ENCODE data around the gene KCNMA1.

Gene KCNMA1

GRCh38 chr10:77472146-77472545 lies 165.5 kb downstream of the KCNMA1 start:
- Histone ChIP-seq H3K27me3 (ENCODE audit: control insufficient read depth, insufficient read depth, low read length) (no peaks in the 10 kb centered on the region), H3K4me2 (ENCODE audit: low read length) (no peak overlapping the region), H3K4me1 (no peaks in the 10 kb centered on the region), H3K9me3 (ENCODE audit: control insufficient read depth, low read length) (no peaks in the 10 kb centered on the region), H2AFZ (no peak overlapping the region), H3K27ac (no peak overlapping the region), H3K79me2 (no peaks in the 10 kb centered on the region), H3K4me3 (ENCODE audit: low read depth, low read length) (no peak overlapping the region), H3K9ac (no peak overlapping the region), H3K36me3 (ENCODE audit: control insufficient read depth, insufficient read depth, low read length) (no peaks in the 10 kb centered on the region)
- no peak for TF ChIP-seq CTCF (IDR thresholded peaks at IDR 0.05)

- Histone ChIP-seq H3K36me3 (ENCODE audit: control insufficient read depth, insufficient read depth, low read length) (no peaks in the 10 kb centered on the region), H3K27ac (no peak overlapping the region), H3K4me1 (no peaks in the 10 kb centered on the region), H3K9ac (no peak overlapping the region), H3K4me2 (ENCODE audit: low read length) (no peak overlapping the region), H2AFZ (no peak overlapping the region), H3K79me2 (no peaks in the 10 kb centered on the region), H3K9me3 (ENCODE audit: control insufficient read depth, low read length) (no peaks in the 10 kb centered on the region), H3K4me3 (ENCODE audit: low read depth, low read length) (no peak overlapping the region), H3K27me3 (ENCODE audit: control insufficient read depth, insufficient read depth, low read length) (no peaks in the 10 kb centered on the region)
- no peak for TF ChIP-seq CTCF (IDR thresholded peaks at IDR 0.05)
Measured at GRCh38 chr10:77471069-77471536, 166.5 kb downstream of the KCNMA1 start.

- Histone ChIP-seq H3K4me3 (ENCODE audit: low read depth, low read length) (no peak overlapping the region), H3K79me2 (no peaks in the 10 kb centered on the region), H3K27me3 (ENCODE audit: control insufficient read depth, insufficient read depth, low read length) (no peaks in the 10 kb centered on the region), H3K36me3 (ENCODE audit: control insufficient read depth, insufficient read depth, low read length) (no peaks in the 10 kb centered on the region), H3K4me1 (no peaks in the 10 kb centered on the region), H3K27ac (no peak overlapping the region), H2AFZ (no peak overlapping the region), H3K9ac (no peak overlapping the region), H3K4me2 (ENCODE audit: low read length) (no peak overlapping the region), H3K9me3 (ENCODE audit: control insufficient read depth, low read length) (no peaks in the 10 kb centered on the region)
- no peak for TF ChIP-seq CTCF (IDR thresholded peaks at IDR 0.05)
Measured at GRCh38 chr10:77467422-77467963, 170.1 kb downstream of the KCNMA1 start.

GRCh38 chr10:77463967-77464745 lies 173.5 kb downstream of the KCNMA1 start:
- H3K4me2 ChIP-seq (ENCODE audit: low read length): no peak overlapping the region
- no peaks in the 10 kb centered on the region for H3K79me2 ChIP-seq
- no peaks in the 10 kb centered on the region for H3K27me3 ChIP-seq (ENCODE audit: control insufficient read depth, insufficient read depth, low read length)
- no peak for TF ChIP-seq CTCF (IDR thresholded peaks at IDR 0.05)
- no peaks in the 10 kb centered on the region for H3K4me1 ChIP-seq
- H2AFZ ChIP-seq: no peak overlapping the region
- no peak overlapping the region for H3K9ac ChIP-seq
- H3K36me3 ChIP-seq (ENCODE audit: control insufficient read depth, insufficient read depth, low read length): no peaks in the 10 kb centered on the region
- H3K9me3 ChIP-seq (ENCODE audit: control insufficient read depth, low read length): no peaks in the 10 kb centered on the region
- H3K4me3 ChIP-seq (ENCODE audit: low read depth, low read length): no peak overlapping the region
- H3K27ac ChIP-seq: no peak overlapping the region

Measured in parathyroid adenoma (tissue), 2 donors.